Measurements from ENCODE around the gene GRIFIN.

Gene GRIFIN

DNA sequence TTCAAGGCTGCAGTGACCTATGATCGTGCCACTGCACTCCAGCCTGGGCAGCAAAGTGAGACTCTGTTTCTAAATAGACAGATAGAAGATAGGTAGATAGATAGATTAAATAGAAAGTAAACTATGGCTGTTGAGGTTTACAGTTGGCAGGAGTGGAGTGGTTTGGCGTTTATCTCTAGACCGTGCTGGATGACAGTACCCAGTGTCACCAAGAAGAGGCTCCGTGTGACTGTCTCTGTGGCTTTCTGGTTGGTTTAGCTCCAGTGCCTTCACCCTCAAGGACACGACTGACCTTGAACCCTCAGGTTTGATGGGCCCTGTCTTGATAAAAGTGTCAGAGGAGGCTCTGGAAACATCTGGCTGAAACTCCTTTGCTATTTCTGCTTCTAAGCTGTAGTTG is 41.1 kb downstream of the GRIFIN start:
- Histone ChIP-seq H3K27me3 (ENCODE audit: control insufficient read depth, insufficient read depth, low read length) (no peaks in the 10 kb centered on the region), H3K4me1 (ENCODE audit: control insufficient read depth, insufficient read depth, low read length) (peaks cover 12% of the 10 kb centered on the region), H3K9me3 (replicated peaks; ENCODE audit: low read length) (peaks cover 8% of the 10 kb centered on the region), H3K9ac (ENCODE audit: low read depth, low read length) (no peak overlapping the region), H3K4me3 (ENCODE audit: low read length) (no peak overlapping the region), H3K36me3 (ENCODE audit: insufficient read depth, low read length) (peaks cover 22% of the 10 kb centered on the region), H3K4me2 (ENCODE audit: low read length) (no peak overlapping the region)

DNA sequence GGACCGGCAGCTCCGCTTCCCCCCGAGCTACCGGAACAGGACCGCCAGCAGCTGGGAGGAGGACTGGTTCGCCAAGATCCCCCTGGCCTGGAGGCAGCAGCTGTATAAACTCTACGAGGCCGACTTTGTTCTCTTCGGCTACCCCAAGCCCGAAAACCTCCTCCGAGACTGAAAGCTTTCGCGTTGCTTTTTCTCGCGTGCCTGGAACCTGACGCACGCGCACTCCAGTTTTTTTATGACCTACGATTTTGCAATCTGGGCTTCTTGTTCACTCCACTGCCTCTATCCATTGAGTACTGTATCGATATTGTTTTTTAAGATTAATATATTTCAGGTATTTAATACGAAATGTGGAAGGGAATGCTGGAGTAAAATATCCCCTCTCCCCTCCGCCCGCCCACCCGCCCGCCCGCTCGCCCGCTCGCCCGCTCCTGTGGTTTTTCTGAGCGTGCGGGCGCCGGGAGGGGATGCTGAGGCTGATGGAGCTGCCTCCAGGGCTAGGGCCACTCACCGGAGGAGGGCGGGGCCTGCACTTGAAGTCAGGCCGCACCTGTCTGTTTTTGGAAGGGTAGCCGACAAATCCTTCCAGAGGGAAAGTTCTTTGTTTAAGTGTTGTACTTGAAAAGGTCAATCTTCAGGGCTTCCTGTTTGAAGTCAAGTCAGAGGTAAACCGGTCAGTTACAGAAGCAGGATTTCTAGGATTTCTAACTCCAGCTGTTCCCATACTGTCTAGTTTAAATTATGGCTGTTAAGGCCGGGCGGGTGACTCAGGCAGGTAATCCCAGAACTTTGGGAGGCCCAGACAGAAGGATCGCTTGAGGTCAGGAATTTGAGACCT is 42.3 kb downstream of the GRIFIN start:
- Histone ChIP-seq H3K4me2 (ENCODE audit: low read length) (no peak overlapping the region), H3K9ac (ENCODE audit: low read depth, low read length) (no peak overlapping the region), H3K36me3 (ENCODE audit: insufficient read depth, low read length) (peaks cover 22% of the 10 kb centered on the region), H3K9me3 (replicated peaks; ENCODE audit: low read length) (peaks cover 8% of the 10 kb centered on the region), H3K27me3 (ENCODE audit: control insufficient read depth, insufficient read depth, low read length) (no peaks in the 10 kb centered on the region), H3K4me1 (ENCODE audit: control insufficient read depth, insufficient read depth, low read length) (peaks cover 12% of the 10 kb centered on the region), H3K4me3 (ENCODE audit: low read length) (no peak overlapping the region)

DNA sequence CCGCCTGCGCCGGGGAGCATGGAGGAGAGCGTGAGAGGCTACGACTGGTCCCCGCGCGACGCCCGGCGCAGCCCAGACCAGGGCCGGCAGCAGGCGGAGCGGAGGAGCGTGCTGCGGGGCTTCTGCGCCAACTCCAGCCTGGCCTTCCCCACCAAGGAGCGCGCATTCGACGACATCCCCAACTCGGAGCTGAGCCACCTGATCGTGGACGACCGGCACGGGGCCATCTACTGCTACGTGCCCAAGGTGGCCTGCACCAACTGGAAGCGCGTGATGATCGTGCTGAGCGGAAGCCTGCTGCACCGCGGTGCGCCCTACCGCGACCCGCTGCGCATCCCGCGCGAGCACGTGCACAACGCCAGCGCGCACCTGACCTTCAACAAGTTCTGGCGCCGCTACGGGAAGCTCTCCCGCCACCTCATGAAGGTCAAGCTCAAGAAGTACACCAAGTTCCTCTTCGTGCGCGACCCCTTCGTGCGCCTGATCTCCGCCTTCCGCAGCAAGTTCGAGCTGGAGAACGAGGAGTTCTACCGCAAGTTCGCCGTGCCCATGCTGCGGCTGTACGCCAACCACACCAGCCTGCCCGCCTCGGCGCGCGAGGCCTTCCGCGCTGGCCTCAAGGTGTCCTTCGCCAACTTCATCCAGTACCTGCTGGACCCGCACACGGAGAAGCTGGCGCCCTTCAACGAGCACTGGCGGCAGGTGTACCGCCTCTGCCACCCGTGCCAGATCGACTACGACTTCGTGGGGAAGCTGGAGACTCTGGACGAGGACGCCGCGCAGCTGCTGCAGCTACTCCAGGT is 43.1 kb downstream of the GRIFIN start:
- Histone ChIP-seq H3K36me3 (ENCODE audit: insufficient read depth, low read length) (peaks cover 22% of the 10 kb centered on the region), H3K9me3 (replicated peaks; ENCODE audit: low read length) (peaks cover 8% of the 10 kb centered on the region), H3K27me3 (ENCODE audit: control insufficient read depth, insufficient read depth, low read length) (no peaks in the 10 kb centered on the region), H3K4me2 (ENCODE audit: low read length) (no peak overlapping the region), H3K9ac (ENCODE audit: low read depth, low read length) (no peak overlapping the region), H3K4me3 (ENCODE audit: low read length) (no peak overlapping the region), H3K4me1 (ENCODE audit: control insufficient read depth, insufficient read depth, low read length) (peaks cover 5% of the 10 kb centered on the region)

DNA sequence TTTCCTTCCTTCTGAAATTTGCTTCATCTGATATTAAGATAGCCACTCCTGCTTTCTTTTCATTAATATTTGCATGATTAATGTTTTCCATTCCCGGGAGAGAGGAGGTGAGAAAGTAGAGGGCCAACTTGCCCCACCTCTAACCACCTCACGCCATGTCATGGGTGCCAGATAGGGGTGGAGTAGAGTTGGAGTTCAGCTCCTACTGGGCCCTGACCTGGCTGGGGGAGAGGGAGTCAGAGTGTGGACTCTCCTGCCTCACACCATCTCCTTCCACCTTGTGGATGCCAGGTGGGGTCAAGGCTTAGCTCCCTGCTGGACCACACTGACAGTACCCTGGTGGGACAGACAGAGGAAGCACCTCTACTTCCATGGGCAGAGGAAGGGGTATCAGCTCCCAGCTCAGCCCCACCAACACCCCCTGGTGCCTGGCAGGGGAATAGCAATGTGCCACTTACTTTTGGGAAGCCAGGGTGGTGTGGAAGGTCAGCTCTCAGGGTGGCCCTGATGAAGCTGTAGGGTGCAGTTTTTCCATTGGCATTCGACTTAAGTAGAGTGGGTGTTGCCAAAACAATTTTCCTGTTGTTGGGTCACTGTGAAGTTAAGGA is 44.8 kb downstream of the GRIFIN start:
- Histone ChIP-seq H3K36me3 (ENCODE audit: insufficient read depth, low read length) (peaks cover 22% of the 10 kb centered on the region), H3K9ac (ENCODE audit: low read depth, low read length) (no peak overlapping the region), H3K9me3 (replicated peaks; ENCODE audit: low read length) (peaks cover 8% of the 10 kb centered on the region), H3K27me3 (ENCODE audit: control insufficient read depth, insufficient read depth, low read length) (no peaks in the 10 kb centered on the region), H3K4me2 (ENCODE audit: low read length) (no peak overlapping the region), H3K4me3 (ENCODE audit: low read length) (no peak overlapping the region), H3K4me1 (ENCODE audit: control insufficient read depth, insufficient read depth, low read length) (no peaks in the 10 kb centered on the region)

DNA sequence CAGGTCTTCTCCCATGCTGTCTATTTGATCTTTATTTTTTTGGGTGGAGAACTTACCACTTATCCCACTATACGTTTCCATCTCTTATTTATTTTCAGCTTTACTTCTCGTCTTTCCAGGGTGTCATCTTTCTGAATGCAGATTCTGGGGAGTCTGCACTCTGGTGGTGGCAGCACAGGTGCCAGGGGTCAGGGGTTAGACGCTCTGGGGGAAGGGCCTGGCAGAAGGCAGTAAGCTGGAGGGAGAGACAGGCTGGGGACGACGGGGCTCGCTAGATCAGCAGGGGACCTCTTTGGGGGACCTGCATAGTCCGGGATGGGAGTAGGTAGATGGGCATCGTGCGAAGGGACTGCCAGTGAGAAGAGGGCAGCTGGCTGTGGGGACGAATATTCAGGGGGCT is 50.4 kb downstream of the GRIFIN start:
- Histone ChIP-seq H3K9me3 (replicated peaks; ENCODE audit: low read length) (peaks cover under 1% of the 10 kb centered on the region), H3K4me2 (ENCODE audit: low read length) (no peak overlapping the region), H3K4me3 (ENCODE audit: low read length) (no peak overlapping the region), H3K4me1 (ENCODE audit: control insufficient read depth, insufficient read depth, low read length) (no peaks in the 10 kb centered on the region), H3K27me3 (ENCODE audit: control insufficient read depth, insufficient read depth, low read length) (no peaks in the 10 kb centered on the region), H3K9ac (ENCODE audit: low read depth, low read length) (no peak overlapping the region), H3K36me3 (ENCODE audit: insufficient read depth, low read length) (no peaks in the 10 kb centered on the region)

Data from skeletal muscle satellite cell (primary cell).